Adrenal gland (tissue), 5 donors: ENCODE data around the gene JKAMP.

Source experiments
- POLR2A ChIP-seq, 2 donors: fragments of 450-650 bp; IDR thresholded peaks; one replicate each; pipeline ENCODE4 v1.6.1; 2017; ENCODE audit warnings: antibody characterized with exemption in 2 of 2, mild to moderate bottlenecking in 2 of 2, moderate library complexity in 1 of 2
- TF ChIP-seq, protein P1 (sequence below), 6 experiments: fragments of 450-650 bp in 4 of 6; fragments of 200-600 bp in 2 of 6; sonication (generic) in 1 of 6; IDR thresholded peaks; 1 replicate in 5 of 6; 2 replicates in 1 of 6; pipeline versions ENCODE4 v1.5.1 to v1.8.0; 2016 to 2021; ENCODE audit warnings: antibody characterized with exemption in 6 of 6, mild to moderate bottlenecking in 2 of 6, moderate library complexity in 1 of 6
- donor health status: DM: no; HTN: no; CAD: no.

DNA sequence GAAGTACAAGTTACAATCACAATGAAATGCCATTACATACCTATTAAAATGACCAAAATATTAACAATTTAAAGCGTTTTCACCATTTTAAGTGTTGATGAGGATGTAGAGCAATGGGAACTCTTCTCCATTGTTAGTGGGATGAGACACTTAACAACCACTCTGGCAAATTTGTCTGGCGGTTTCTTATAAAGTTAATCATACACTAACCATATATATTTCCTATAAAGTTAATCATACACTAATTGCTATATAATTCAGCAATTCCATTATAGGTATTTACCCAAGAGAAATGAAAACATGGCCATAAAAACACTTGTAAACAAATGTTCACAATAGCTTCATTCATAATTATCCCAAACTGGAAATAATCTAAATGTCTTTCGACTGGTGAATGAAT, 35.9 kb downstream of the JKAMP start:
- TF ChIP-seq POLR2A (IDR thresholded peaks at IDR 0.05) = no peak
- TF ChIP-seq, protein P1, sequence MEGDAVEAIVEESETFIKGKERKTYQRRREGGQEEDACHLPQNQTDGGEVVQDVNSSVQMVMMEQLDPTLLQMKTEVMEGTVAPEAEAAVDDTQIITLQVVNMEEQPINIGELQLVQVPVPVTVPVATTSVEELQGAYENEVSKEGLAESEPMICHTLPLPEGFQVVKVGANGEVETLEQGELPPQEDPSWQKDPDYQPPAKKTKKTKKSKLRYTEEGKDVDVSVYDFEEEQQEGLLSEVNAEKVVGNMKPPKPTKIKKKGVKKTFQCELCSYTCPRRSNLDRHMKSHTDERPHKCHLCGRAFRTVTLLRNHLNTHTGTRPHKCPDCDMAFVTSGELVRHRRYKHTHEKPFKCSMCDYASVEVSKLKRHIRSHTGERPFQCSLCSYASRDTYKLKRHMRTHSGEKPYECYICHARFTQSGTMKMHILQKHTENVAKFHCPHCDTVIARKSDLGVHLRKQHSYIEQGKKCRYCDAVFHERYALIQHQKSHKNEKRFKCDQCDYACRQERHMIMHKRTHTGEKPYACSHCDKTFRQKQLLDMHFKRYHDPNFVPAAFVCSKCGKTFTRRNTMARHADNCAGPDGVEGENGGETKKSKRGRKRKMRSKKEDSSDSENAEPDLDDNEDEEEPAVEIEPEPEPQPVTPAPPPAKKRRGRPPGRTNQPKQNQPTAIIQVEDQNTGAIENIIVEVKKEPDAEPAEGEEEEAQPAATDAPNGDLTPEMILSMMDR (IDR thresholded peaks at IDR 0.05) = no peak
